ENCODE data around the gene CDH4. TPM values are rescaled to one million over a fixed set of nuclear protein-coding genes. Genes with fewer than 3 reads are reported as not detected.

Gene CDH4
- total and polyA plus RNA-seq, 2 donors (not counting 3 experiments of a cell fraction or from before 2014, with no cell fraction given), result 0.17 to 0.51 TPM

GRCh38 chr20:61608275-61609085 is 356.4 kb downstream of the CDH4 start:
- no peaks in the 10 kb centered on the region for H3K9me1 ChIP-seq (replicated peaks; ENCODE audit: control insufficient read depth, extremely low read depth, insufficient read depth, low read length)
- intact Hi-C loops (cut with micrococcal nuclease) (no loop called here), dilution Hi-C loops (cut with MboI; ENCODE audit: extremely low pct_ligation_motif_present, low sequenced_read_pairs) (no loop called here)
- TF ChIP-seq POLR2A (IDR thresholded peaks at IDR 0.05; ENCODE audit: low read depth, low read length), result no peak
- TF ChIP-seq POLR2AphosphoS5 (IDR thresholded peaks at IDR 0.05; ENCODE audit: insufficient read depth, low read depth, low read length), result no peak
- TF ChIP-seq GATA2 (IDR thresholded peaks at IDR 0.05; ENCODE audit: insufficient read depth, insufficient read length, low read depth, low read length), result no peak
- TF ChIP-seq EZH2 (IDR thresholded peaks at IDR 0.05; ENCODE audit: borderline replicate concordance, low read depth, low read length, severe bottlenecking), result no peak
- TF ChIP-seq CTCF (IDR thresholded peaks at IDR 0.05; ENCODE audit: extremely low read depth in 1 of 2, insufficient read depth in 1 of 2, low read depth in 1 of 2, low read length in 2 of 2), result no peak
- TF ChIP-seq JUN (IDR thresholded peaks at IDR 0.05; ENCODE audit: borderline replicate concordance, insufficient read depth, insufficient read length, low read depth), result no peak
- no peak for TF ChIP-seq MYC (IDR thresholded peaks at IDR 0.05; ENCODE audit: low read depth, low read length)
- no peak for TF ChIP-seq MAX (IDR thresholded peaks at IDR 0.05; ENCODE audit: insufficient read depth, insufficient read length)
- FAIRE-seq (no peak), DNase-seq (ENCODE audit: low read depth, low spot score) (no peak)
- H4K20me1 ChIP-seq (replicated peaks; ENCODE audit: control insufficient read depth, extremely low read depth, insufficient read depth, low read length), result no peaks in the 10 kb centered on the region
- H3K27me3 ChIP-seq (ENCODE audit: control insufficient read depth in 2 of 2, insufficient read depth in 2 of 2, low read length in 2 of 2), result no peaks in the 10 kb centered on the region
- no peak overlapping the region for H3K27ac ChIP-seq (ENCODE audit: insufficient read depth, low read depth, low read length)
- no peak overlapping the region for H3K9ac ChIP-seq (replicated peaks; ENCODE audit: extremely low read depth, insufficient read depth, low read length)
- H3K4me1 ChIP-seq (ENCODE audit: control insufficient read depth, extremely low read depth, insufficient read depth, low read length), result no peaks in the 10 kb centered on the region
- no peaks in the 10 kb centered on the region for H3K36me3 ChIP-seq (ENCODE audit: control insufficient read depth in 2 of 2, extremely low read depth in 1 of 2, insufficient read depth in 2 of 2, low read length in 2 of 2)
- H2AFZ ChIP-seq (ENCODE audit: low read depth, low read length), result no peak overlapping the region
- H3K9me3 ChIP-seq (replicated peaks; ENCODE audit: control insufficient read depth, insufficient read depth, low read length), result peaks cover 21% of the 10 kb centered on the region
- H3K79me2 ChIP-seq (ENCODE audit: control insufficient read depth, insufficient read depth, low read length), result no peaks in the 10 kb centered on the region
- CTCF ChIA-PET, result no interaction called here
- no peak overlapping the region for H3K4me2 ChIP-seq (ENCODE audit: insufficient read depth, low read length)
- H3K4me3 ChIP-seq (replicated peaks in 1 of 3; ENCODE audit: insufficient read depth in 1 of 3, low read depth in 1 of 3, low read length in 3 of 3), result no peak overlapping the region
- BruUV-seq (replicated peaks), result no TSS peak
- POLR2A ChIA-PET, result no interaction called here

All from endothelial cell of umbilical vein (primary cell).